ENCODE data around the gene PLIN4.
A peak's percentile ranks its signal among the peaks of the same experiment; 100 is the strongest.

The PLIN4 gene

GRCh38 chr19:4474514-4475022 is 43.7 kb downstream of the PLIN4 start:
- no peak overlapping the region for H3K4me3 ChIP-seq (ENCODE audit: low read depth, low read length)
- no peak for DNase-seq (ENCODE audit: low read depth)
- TF ChIP-seq MAX (IDR thresholded peaks at IDR 0.05; ENCODE audit: low read depth, low read length): no peak
- TF ChIP-seq CTCF (IDR thresholded peaks at IDR 0.05; ENCODE audit: low read depth, low read length): no peak
- no peak for TF ChIP-seq MYC (IDR thresholded peaks at IDR 0.05; ENCODE audit: low read depth, low read length)
- no peak for TF ChIP-seq POLR2A (IDR thresholded peaks at IDR 0.05; ENCODE audit: extremely low read depth, insufficient read length)

GRCh38 chr19:4473763-4474513 is 44.3 kb downstream of the PLIN4 start:
- DNase-seq (ENCODE audit: low read depth): no peak
- TF ChIP-seq MAX (IDR thresholded peaks at IDR 0.05; ENCODE audit: low read depth, low read length): no peak
- TF ChIP-seq MYC (IDR thresholded peaks at IDR 0.05; ENCODE audit: low read depth, low read length): no peak
- TF ChIP-seq POLR2A (IDR thresholded peaks at IDR 0.05; ENCODE audit: extremely low read depth, insufficient read length): no peak
- no peak for TF ChIP-seq CTCF (IDR thresholded peaks at IDR 0.05; ENCODE audit: low read depth, low read length)
- H3K4me3 ChIP-seq (ENCODE audit: low read depth, low read length): no peak overlapping the region

GRCh38 chr19:4473011-4473762 is 45.1 kb downstream of the PLIN4 start:
- TF ChIP-seq POLR2A (IDR thresholded peaks at IDR 0.05; ENCODE audit: extremely low read depth, insufficient read length) (no peak), CTCF (IDR thresholded peaks at IDR 0.05; ENCODE audit: low read depth, low read length) (no peak), MYC (IDR thresholded peaks at IDR 0.05; ENCODE audit: low read depth, low read length) (no peak), MAX (IDR thresholded peaks at IDR 0.05; ENCODE audit: low read depth, low read length) (no peak)
- no peak for DNase-seq (ENCODE audit: low read depth)
- peak overlapping the region; percentile 59 for H3K4me3 ChIP-seq (ENCODE audit: low read depth, low read length)

GRCh38 chr19:4472174-4472974 is 45.9 kb downstream of the PLIN4 start, which contains the start of gene HDGFL2:
HDGFL2 (plus strand) TSS chr19:4472297; CDS start chr19:4472351, 54 bp downstream.
- peak within 1 kb of the TSS; percentile 74 for H3K4me3 ChIP-seq (ENCODE audit: low read depth, low read length)
- no peak for DNase-seq (ENCODE audit: low read depth)
- TF ChIP-seq CTCF (IDR thresholded peaks at IDR 0.05; ENCODE audit: low read depth, low read length) (no peak), MAX (IDR thresholded peaks at IDR 0.05; ENCODE audit: low read depth, low read length) (no peak), MYC (IDR thresholded peaks at IDR 0.05; ENCODE audit: low read depth, low read length) (no peak)

GRCh38 chr19:4471403-4472173 is 46.7 kb downstream of the PLIN4 start:
- H3K4me3 ChIP-seq (ENCODE audit: low read depth, low read length): peak overlapping the region; percentile 74
- DNase-seq (ENCODE audit: low read depth): peak; percentile 98
- peak; percentile 45 for TF ChIP-seq POLR2A (IDR thresholded peaks at IDR 0.05; ENCODE audit: extremely low read depth, insufficient read length)
- peak; percentile 97 for TF ChIP-seq MAX (IDR thresholded peaks at IDR 0.05; ENCODE audit: low read depth, low read length)
- TF ChIP-seq CTCF (IDR thresholded peaks at IDR 0.05; ENCODE audit: low read depth, low read length): no peak
- peak; percentile 26; the same call in 1 of the 2 replicates for TF ChIP-seq MYC (IDR thresholded peaks at IDR 0.05; ENCODE audit: low read depth, low read length)
